ENCODE results near the gene RSPH1. TPM values are rescaled to one million over a fixed set of nuclear protein-coding genes. Genes with fewer than 3 reads are reported as not detected.

The RSPH1 gene
- polyA plus RNA-seq, 1 experiment, result not detected

- Histone ChIP-seq H3K4me3 (ENCODE audit: low read depth, low read length) (no peak overlapping the region), H3K9me3 (ENCODE audit: control insufficient read depth, insufficient read depth, low read length) (no peaks in the 10 kb centered on the region; the same call in 1 of the 2 replicates), H3K27ac (ENCODE audit: low read depth, low read length) (no peak overlapping the region), H3K27me3 (ENCODE audit: control insufficient read depth, insufficient read depth, low read length) (peaks cover 4% of the 10 kb centered on the region)
- no peak for TF ChIP-seq CTCF (IDR thresholded peaks at IDR 0.05; ENCODE audit: low read depth, low read length)
- CTCF ChIA-PET, result no interaction called here
- DNase-seq (ENCODE audit: low read depth, low spot score), result no peak
- POLR2A ChIA-PET, result no interaction called here
Measured at GRCh38 chr21:42542596-42542995, 46.6 kb upstream of the RSPH1 start.

GRCh38 chr21:42542196-42542595 lies 46.2 kb upstream of the RSPH1 start:
- H3K4me3 ChIP-seq (ENCODE audit: low read depth, low read length), result no peak overlapping the region
- no peak for TF ChIP-seq CTCF (IDR thresholded peaks at IDR 0.05; ENCODE audit: low read depth, low read length)
- DNase-seq (ENCODE audit: low read depth, low spot score), result no peak
- H3K9me3 ChIP-seq (ENCODE audit: control insufficient read depth, insufficient read depth, low read length), result no peaks in the 10 kb centered on the region; the same call in 1 of the 2 replicates
- ChIA-PET CTCF (no interaction called here), POLR2A (no interaction called here)
- H3K27me3 ChIP-seq (ENCODE audit: control insufficient read depth, insufficient read depth, low read length), result peaks cover 4% of the 10 kb centered on the region
- H3K27ac ChIP-seq (ENCODE audit: low read depth, low read length), result no peak overlapping the region

GRCh38 chr21:42541618-42542017 lies 45.6 kb upstream of the RSPH1 start:
- Histone ChIP-seq H3K27ac (ENCODE audit: low read depth, low read length) (no peak overlapping the region), H3K27me3 (ENCODE audit: control insufficient read depth, insufficient read depth, low read length) (peaks cover 4% of the 10 kb centered on the region), H3K9me3 (ENCODE audit: control insufficient read depth, insufficient read depth, low read length) (no peaks in the 10 kb centered on the region; the same call in 1 of the 2 replicates), H3K4me3 (ENCODE audit: low read depth, low read length) (no peak overlapping the region)
- ChIA-PET CTCF (no interaction called here), POLR2A (no interaction called here)
- no peak for DNase-seq (ENCODE audit: low read depth, low spot score)
- TF ChIP-seq CTCF (IDR thresholded peaks at IDR 0.05; ENCODE audit: low read depth, low read length), result no peak

- no peak for TF ChIP-seq CTCF (IDR thresholded peaks at IDR 0.05; ENCODE audit: low read depth, low read length)
- no peaks in the 10 kb centered on the region; the same call in 1 of the 2 replicates for H3K9me3 ChIP-seq (ENCODE audit: control insufficient read depth, insufficient read depth, low read length)
- H3K27ac ChIP-seq (ENCODE audit: low read depth, low read length), result no peak overlapping the region
- no peak for DNase-seq (ENCODE audit: low read depth, low spot score)
- ChIA-PET CTCF (no interaction called here), POLR2A (no interaction called here)
- no peak overlapping the region for H3K4me3 ChIP-seq (ENCODE audit: low read depth, low read length)
- H3K27me3 ChIP-seq (ENCODE audit: control insufficient read depth, insufficient read depth, low read length), result peaks cover 4% of the 10 kb centered on the region
Measured at GRCh38 chr21:42541174-42541573, 45.1 kb upstream of the RSPH1 start.

GRCh38 chr21:42540396-42540795 lies 44.4 kb upstream of the RSPH1 start:
- Histone ChIP-seq H3K27ac (ENCODE audit: low read depth, low read length) (no peak overlapping the region), H3K9me3 (ENCODE audit: control insufficient read depth, insufficient read depth, low read length) (no peaks in the 10 kb centered on the region), H3K27me3 (ENCODE audit: control insufficient read depth, insufficient read depth, low read length) (peaks cover 6% of the 10 kb centered on the region), H3K4me3 (ENCODE audit: low read depth, low read length) (no peak overlapping the region)
- ChIA-PET POLR2A (no interaction called here), CTCF (no interaction called here)
- no peak for DNase-seq (ENCODE audit: low read depth, low spot score)
- TF ChIP-seq CTCF (IDR thresholded peaks at IDR 0.05; ENCODE audit: low read depth, low read length), result no peak
